ENCODE results near the gene CAMKV.
"Not testable (repeated sequence)": the region's sequence is repeated elsewhere in the genome, so short reads cannot be mapped to it uniquely, and the experiment has no call there.

The CAMKV gene

GRCh38 chr3:49840388-49840787 is 29.3 kb downstream of the CAMKV start:
- no peak overlapping the region for H3K4me3 ChIP-seq (replicated peaks; ENCODE audit: insufficient read depth, low read length)
- DNase-seq (ENCODE audit: low read depth in 1 of 2, low spot score in 1 of 2) = no peak
- TF ChIP-seq SPI1 (IDR thresholded peaks at IDR 0.05; ENCODE audit: borderline replicate concordance, low read depth) (no peak), POLR2AphosphoS5 (IDR thresholded peaks at IDR 0.05; ENCODE audit: low read depth) (no peak)
- no peak overlapping the region for H3K27ac ChIP-seq (replicated peaks)
- no peaks in the 10 kb centered on the region for H3K27me3 ChIP-seq (ENCODE audit: insufficient read depth, poor library complexity, severe bottlenecking)

- Histone ChIP-seq H3K4me3 (replicated peaks; ENCODE audit: insufficient read depth, low read length) (no peak overlapping the region), H3K27me3 (ENCODE audit: insufficient read depth, poor library complexity, severe bottlenecking) (no peaks in the 10 kb centered on the region), H3K27ac (replicated peaks) (no peak overlapping the region)
- TF ChIP-seq CTCF (IDR thresholded peaks at IDR 0.05; ENCODE audit: insufficient read depth, low read length) (peak; percentile 91), REST (IDR thresholded peaks at IDR 0.05; ENCODE audit: insufficient replicate concordance, low read depth) (no peak), GABPA (IDR thresholded peaks at IDR 0.05; ENCODE audit: low read depth) (no peak), SPI1 (IDR thresholded peaks at IDR 0.05; ENCODE audit: borderline replicate concordance, low read depth) (no peak), POLR2AphosphoS5 (IDR thresholded peaks at IDR 0.05; ENCODE audit: low read depth) (no peak)
- peak; percentile 43 to 82 for DNase-seq (ENCODE audit: low read depth in 1 of 2, low spot score in 1 of 2)
These were observed 30.4 kb downstream of the CAMKV start for GRCh38 chr3:49839193-49839809.

- no peaks in the 10 kb centered on the region for H3K27me3 ChIP-seq (ENCODE audit: insufficient read depth, poor library complexity, severe bottlenecking)
- DNase-seq (ENCODE audit: low read depth in 1 of 2, low spot score in 1 of 2) = peak in 1 of 2 experiments; percentile 48
- no peak overlapping the region for H3K27ac ChIP-seq (replicated peaks)
- no peak for TF ChIP-seq CTCF (IDR thresholded peaks at IDR 0.05; ENCODE audit: insufficient read depth, low read length)
- no peak overlapping the region for H3K4me3 ChIP-seq (replicated peaks; ENCODE audit: insufficient read depth, low read length)
These were observed 38.4 kb downstream of the CAMKV start for GRCh38 chr3:49831341-49831740.

GRCh38 chr3:49826016-49826415 is 43.7 kb downstream of the CAMKV start:
- TF ChIP-seq POLR2AphosphoS5 (IDR thresholded peaks at IDR 0.05; ENCODE audit: low read depth) = no peak
- no peak for TF ChIP-seq SPI1 (IDR thresholded peaks at IDR 0.05; ENCODE audit: borderline replicate concordance, low read depth)
- TF ChIP-seq REST (IDR thresholded peaks at IDR 0.05; ENCODE audit: insufficient replicate concordance, low read depth) = no peak
- no peak for TF ChIP-seq CTCF (IDR thresholded peaks at IDR 0.05; ENCODE audit: insufficient read depth, low read length)
- no peak for TF ChIP-seq GABPA (IDR thresholded peaks at IDR 0.05; ENCODE audit: low read depth)
- Histone ChIP-seq H3K27me3 (ENCODE audit: insufficient read depth, poor library complexity, severe bottlenecking) (no peaks in the 10 kb centered on the region), H3K27ac (replicated peaks) (no peak overlapping the region), H3K4me3 (replicated peaks; ENCODE audit: insufficient read depth, low read length) (no peak overlapping the region)
- no peak for DNase-seq (ENCODE audit: low read depth in 1 of 2, low spot score in 1 of 2)

GRCh38 chr3:49823131-49823530 is 46.6 kb downstream of the CAMKV start:
- not testable (repeated sequence) for H3K4me3 ChIP-seq (replicated peaks; ENCODE audit: insufficient read depth, low read length); H3K27me3 ChIP-seq (ENCODE audit: insufficient read depth, poor library complexity, severe bottlenecking); DNase-seq (ENCODE audit: low read depth in 1 of 2, low spot score in 1 of 2); H3K27ac ChIP-seq (replicated peaks)
